IMR-90 (cell line): ENCODE results near the gene ZNF677. TPM values are rescaled to one million over a fixed set of nuclear protein-coding genes. Genes with fewer than 3 reads are reported as not detected.
"Not testable (repeated sequence)": the region's sequence is repeated elsewhere in the genome, so short reads cannot be mapped to it uniquely, and the experiment has no call there.

Source experiments
- ATAC-seq: fragments of 200-7000 bp; cut with Tn5 transposase; 2 replicates; pipeline ENCODE4 v1.9.1; 2020; ENCODE audit warnings: low read depth, mild to moderate bottlenecking, moderate library complexity
- BruUV-seq: library from RNA; stranded (reverse); fragments of 400-500 nt; replicated peaks from 2 replicates; lab custom pipeline; 2021; lab: Mats Ljungman, UMichigan
- CTCF ChIA-PET: fragments of 300-600 bp; formaldehyde crosslinking; extraction: SDS; loops from one replicate; lab custom pipeline; 2021; ENCODE audit warnings: antibody characterized with exemption; lab: Yijun Ruan, JAX
- POLR2A ChIA-PET: fragments of 300-600 bp; sonication (Branson Sonifier 250); formaldehyde crosslinking; loops from one replicate; lab custom pipeline; 2022; ENCODE audit warnings: antibody characterized with exemption; ENCODE audit not compliant: unreplicated experiment; lab: Charles Lee
- DNase-seq: peaks from one replicate; pipeline ENCODE4 v3.0.0; 2013
- H2AFZ ChIP-seq: replicated peaks from 2 replicates; pipeline ENCODE3; 2013; ENCODE audit warnings: low read length, mild to moderate bottlenecking; ENCODE audit not compliant: poor library complexity
- H2AK5ac ChIP-seq: 2 replicates; pipeline ENCODE4 v1.6.1; 2013; ENCODE audit warnings: low read depth, low read length, inconsistent platforms
- H2AK9ac ChIP-seq: replicated peaks from 2 replicates; pipeline ENCODE3; 2013; ENCODE audit warnings: mild to moderate bottlenecking, low read depth, low read length, moderate library complexity; ENCODE audit not compliant: poor library complexity
- H2BK120ac ChIP-seq: 2 replicates; pipeline ENCODE4 v1.6.1; 2013; ENCODE audit warnings: low read depth, low read length, inconsistent platforms
- H2BK15ac ChIP-seq: 3 replicates; pipeline ENCODE4 v1.6.1; 2013; ENCODE audit warnings: low read depth, low read length, inconsistent platforms
- H2BK20ac ChIP-seq: 2 replicates; pipeline ENCODE4 v1.6.1; 2013; ENCODE audit warnings: low read depth, mild to moderate bottlenecking, inconsistent platforms, low read length, moderate library complexity
- H2BK5ac ChIP-seq: 2 replicates; pipeline ENCODE4 v1.6.1; 2013; ENCODE audit warnings: mild to moderate bottlenecking, low read depth, low read length, inconsistent platforms; ENCODE audit not compliant: poor library complexity, severe bottlenecking
- H3K14ac ChIP-seq: replicated peaks from 2 replicates; pipeline ENCODE4 v1.6.1; 2013; ENCODE audit warnings: low read depth, low read length, inconsistent platforms
- H3K18ac ChIP-seq: 2 replicates; pipeline ENCODE4 v1.6.1; 2013; ENCODE audit warnings: low read depth, low read length, control low read depth
- H3K23ac ChIP-seq: 2 replicates; pipeline ENCODE4 v1.6.1; 2013; ENCODE audit warnings: low read depth, low read length, inconsistent platforms
- H3K27ac ChIP-seq: 2 replicates; pipeline ENCODE4 v1.5.1; 2013; ENCODE audit warnings: mild to moderate bottlenecking, control low read depth, low read length; ENCODE audit not compliant: insufficient read depth
- H3K27me3 ChIP-seq: 2 replicates; pipeline ENCODE4 v1.6.1; 2013; ENCODE audit warnings: low read length; ENCODE audit not compliant: control insufficient read depth, insufficient read depth
- H3K36me3 ChIP-seq: 2 replicates; pipeline ENCODE4 v1.6.1; 2013; ENCODE audit warnings: low read length, mixed read lengths; ENCODE audit not compliant: control insufficient read depth, insufficient read depth
- H3K4ac ChIP-seq: 2 replicates; pipeline ENCODE4 v1.6.1; 2013; ENCODE audit warnings: low read depth, low read length, inconsistent platforms
- H3K4me1 ChIP-seq: 2 replicates; pipeline ENCODE4 v1.6.1; 2013; ENCODE audit warnings: low read length, mixed read lengths; ENCODE audit not compliant: control insufficient read depth, insufficient read depth
- H3K4me2 ChIP-seq: 2 replicates; pipeline ENCODE4 v1.6.1; 2013; ENCODE audit warnings: low read depth, mild to moderate bottlenecking, control low read depth, low read length, moderate library complexity
- H3K4me3 ChIP-seq: 2 replicates; pipeline ENCODE4 v1.5.1; 2013; ENCODE audit warnings: low read depth, mild to moderate bottlenecking, control low read depth, low read length, moderate library complexity; ENCODE audit not compliant: insufficient read depth
- H3K56ac ChIP-seq: 2 replicates; pipeline ENCODE4 v1.6.1; 2013; ENCODE audit warnings: low read length, inconsistent platforms; ENCODE audit not compliant: insufficient read depth; ENCODE audit errors: extremely low read depth
- H3K79me1 ChIP-seq, 2 experiments: 2 replicates each; pipeline ENCODE4 v1.6.1; 2013; ENCODE audit warnings: low read length in 2 of 2, inconsistent platforms in 1 of 2, low read depth in 1 of 2
- H3K9ac ChIP-seq: 2 replicates; pipeline ENCODE4 v1.6.1; 2013; ENCODE audit warnings: low read depth, low read length, control low read depth
- H3K9me1 ChIP-seq: 2 replicates; pipeline ENCODE4 v1.6.1; 2013; ENCODE audit warnings: low read length, inconsistent platforms; ENCODE audit not compliant: insufficient read depth
- H3K9me3 ChIP-seq: 2 replicates; pipeline ENCODE4 v1.6.1; 2013; ENCODE audit warnings: low read length; ENCODE audit not compliant: control insufficient read depth, insufficient read depth
- H4K20me1 ChIP-seq: 2 replicates; pipeline ENCODE4 v1.6.1; 2013; ENCODE audit warnings: low read length, inconsistent platforms; ENCODE audit not compliant: insufficient read depth
- H4K5ac ChIP-seq: 2 replicates; pipeline ENCODE4 v1.6.1; 2013; ENCODE audit warnings: mild to moderate bottlenecking, low read depth, low read length, control low read depth
- H4K8ac ChIP-seq, 2 experiments: 2 replicates each; pipeline ENCODE4 v1.6.1; 2013; ENCODE audit warnings: low read depth in 2 of 2, low read length in 2 of 2, control low read depth in 1 of 2, inconsistent platforms in 1 of 2
- H4K91ac ChIP-seq: 2 replicates; pipeline ENCODE4 v1.6.1; 2013; ENCODE audit warnings: low read depth, low read length, inconsistent platforms; ENCODE audit not compliant: insufficient read depth
- WGBS, 2 experiments: methylation state at CpG; one replicate each; pipeline versions ENCODE4 v1.1.5 to v1.1.7; 2013; ENCODE audit warnings: missing lambda C conversion rate in 2 of 2; ENCODE audit not compliant: insufficient read length in 1 of 2; ENCODE audit errors: extremely low coverage in 2 of 2; 5-methylcytosine and 5-hydroxymethylcytosine counted together
- dilution Hi-C: fragments of 300-500 bp; cut with HindIII; formaldehyde crosslinking; loops from one replicate; pipeline ENCODE4 v1.14.3; 2018; ENCODE audit warnings: low sequenced_read_pairs; ENCODE audit not compliant: unreplicated experiment
- in situ Hi-C: fragments of 300-500 bp; cut with MboI; formaldehyde crosslinking; loops from 3 replicates; pipeline ENCODE4 v1.14.3; 2019; ENCODE audit warnings: low sequenced_read_pairs, inconsistent platforms, mixed read lengths
- intact Hi-C: fragments of 100-400 bp; cut with micrococcal nuclease; formaldehyde crosslinking; loops from 2 replicates; pipeline ENCODE4 v1.10.0; 2022
- polyA plus RNA-seq, 3 experiments: library from polyadenylated mRNA; depleted of rRNA; stranded (reverse); fragments of >200 nt; gene quantifications; 2 replicates each; pipeline ENCODE4 v1.2.3, GENCODE V29; 2012; ENCODE audit warnings: low replicate concordance in 1 of 3
- total RNA-seq: library from RNA; depleted of rRNA; stranded (reverse); fragments of >200 nt; gene quantifications from 2 replicates; pipeline ENCODE4 v1.2.3, GENCODE V29; 2012

The ZNF677 gene
- total and polyA plus RNA-seq, 2 of the 4 experiments (the other 2 are of a cell fraction): 6.8 to 7.0 TPM

DNA sequence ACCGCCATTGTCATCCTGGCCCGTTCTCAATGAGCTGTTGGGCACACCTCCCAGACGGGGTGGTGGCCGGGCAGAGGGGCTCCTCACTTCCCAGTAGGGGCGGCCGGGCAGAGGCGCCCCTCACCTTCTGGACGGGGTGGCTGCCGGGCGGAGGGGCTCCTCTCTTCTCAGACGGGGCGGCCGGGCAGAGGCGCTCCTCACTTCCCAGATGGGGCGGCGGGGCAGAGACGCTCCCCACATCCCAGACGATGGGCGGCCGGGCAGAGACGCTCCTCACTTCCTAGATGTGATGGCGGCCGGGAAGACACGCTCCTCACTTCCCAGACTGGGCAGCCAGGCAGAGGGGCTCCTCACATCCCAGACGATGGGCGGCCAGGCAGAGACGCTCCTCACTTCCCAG lies 15.2 kb upstream of the ZNF677 start:
- H3K9me3 ChIP-seq: peaks cover 10% of the 10 kb centered on the region
- H3K27me3 ChIP-seq, CTCF ChIA-PET, H3K4me1 ChIP-seq, H3K79me1 ChIP-seq, in situ Hi-C loops, H4K91ac ChIP-seq, H3K14ac ChIP-seq, H2AK9ac ChIP-seq, H3K56ac ChIP-seq, H3K4me3 ChIP-seq, DNase-seq, H4K5ac ChIP-seq, dilution Hi-C loops, H3K9ac ChIP-seq, BruUV-seq, H3K23ac ChIP-seq, POLR2A ChIA-PET, H2BK20ac ChIP-seq, H3K9me1 ChIP-seq, H3K4ac ChIP-seq, H2AFZ ChIP-seq, H2AK5ac ChIP-seq, intact Hi-C loops, H3K18ac ChIP-seq, H2BK15ac ChIP-seq, H2BK120ac ChIP-seq, ATAC-seq, H4K8ac ChIP-seq, H3K36me3 ChIP-seq, H3K4me2 ChIP-seq, H3K27ac ChIP-seq, H4K20me1 ChIP-seq, H2BK5ac ChIP-seq: not testable (repeated sequence)
- no CpG with 5 or more reads among the region's 27 CpGs for WGBS, 2 experiments

DNA sequence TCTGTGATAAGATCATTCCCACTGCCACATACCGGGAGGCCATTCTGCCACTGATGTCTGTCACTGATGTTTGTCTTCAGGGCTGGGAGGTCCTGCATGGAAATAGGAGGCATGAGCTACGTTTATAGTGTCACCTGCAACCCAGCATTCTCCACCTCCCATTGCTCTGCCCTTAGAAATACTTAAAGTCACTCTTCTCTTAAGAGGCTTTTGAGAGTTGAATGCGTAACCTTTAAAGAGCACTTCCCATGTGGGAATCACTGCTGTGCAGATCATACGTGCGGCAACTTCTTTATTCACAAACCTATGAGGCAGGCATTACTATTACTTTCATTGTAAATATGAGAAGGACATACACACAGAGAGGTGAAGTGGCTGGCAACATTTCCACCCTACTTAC lies 12.9 kb upstream of the ZNF677 start, which contains the start of gene VN1R4:
TSS of gene VN1R4 (minus strand) at position 101 of the 400 bp plus-strand sequence. CDS start at position 43, 58 bp downstream.
- H3K79me1 ChIP-seq, H3K36me3 ChIP-seq, H3K9ac ChIP-seq, H3K4ac ChIP-seq, CTCF ChIA-PET, H4K20me1 ChIP-seq, H4K8ac ChIP-seq, H2BK20ac ChIP-seq, H3K56ac ChIP-seq, dilution Hi-C loops, H3K4me2 ChIP-seq, POLR2A ChIA-PET, H3K18ac ChIP-seq, H2AK9ac ChIP-seq, ATAC-seq, H2AK5ac ChIP-seq, in situ Hi-C loops, BruUV-seq, H2BK15ac ChIP-seq, intact Hi-C loops, H2AFZ ChIP-seq, H2BK5ac ChIP-seq, H4K5ac ChIP-seq, H3K14ac ChIP-seq, H3K4me1 ChIP-seq, H3K23ac ChIP-seq, DNase-seq, H3K9me3 ChIP-seq, H4K91ac ChIP-seq, H3K27ac ChIP-seq, H2BK120ac ChIP-seq, H3K27me3 ChIP-seq, H3K4me3 ChIP-seq, H3K9me1 ChIP-seq: not testable (repeated sequence)
- no CpG with 5 or more reads among the region's 5 CpGs for WGBS, 2 experiments
